Stimulated activated CD8-positive, alpha-beta memory T cell treated with anti-CD3 and anti-CD28 coated beads, Interleukin-4, amount 100 ng/mL, for 48 hours (primary cell): ENCODE measurements around the gene EDN2.

Experiments used
- DNase-seq: peaks from one replicate; pipeline ENCODE4 v3.0.0-alpha.2; 2020

Gene EDN2

GRCh38 chr1:41482001-41482765 lies 2.3 kb downstream of the EDN2 start:
- no peak for DNase-seq

GRCh38 chr1:41481109-41481775 lies 3.2 kb downstream of the EDN2 start:
- no peak for DNase-seq

GRCh38 chr1:41480204-41481108 lies 4.0 kb downstream of the EDN2 start:
- no peak for DNase-seq

GRCh38 chr1:41479808-41480160 lies 4.7 kb downstream of the EDN2 start:
- DNase-seq = no peak

GRCh38 chr1:41479000-41479807 lies 5.3 kb downstream of the EDN2 start:
- DNase-seq = no peak

- DNase-seq = no peak
Observed at GRCh38 chr1:41478118-41478748, 6.2 kb downstream of the EDN2 start.

GRCh38 chr1:41476807-41477361 lies 7.6 kb downstream of the EDN2 start:
- no peak for DNase-seq

- DNase-seq = no peak
Observed at GRCh38 chr1:41475859-41476567, 8.5 kb downstream of the EDN2 start.

- no peak for DNase-seq
Observed at GRCh38 chr1:41475346-41475745, 9.1 kb downstream of the EDN2 start.

- no peak for DNase-seq
Observed at GRCh38 chr1:41474490-41475271, 9.8 kb downstream of the EDN2 start.

- no peak for DNase-seq
Observed at GRCh38 chr1:41473738-41474362, 10.6 kb downstream of the EDN2 start.

- no peak for DNase-seq
Observed at GRCh38 chr1:41471658-41472057, 12.8 kb downstream of the EDN2 start.

- DNase-seq = no peak
Observed at GRCh38 chr1:41469706-41470105, 14.8 kb downstream of the EDN2 start.

GRCh38 chr1:41468122-41468762 lies 16.2 kb downstream of the EDN2 start:
- DNase-seq = no peak

GRCh38 chr1:41467673-41468072 lies 16.8 kb downstream of the EDN2 start:
- DNase-seq = no peak

- no peak for DNase-seq
Observed at GRCh38 chr1:41466146-41466545, 18.3 kb downstream of the EDN2 start.

GRCh38 chr1:41465741-41466140 lies 18.7 kb downstream of the EDN2 start:
- no peak for DNase-seq

- no peak for DNase-seq
Observed at GRCh38 chr1:41464885-41465284, 19.6 kb downstream of the EDN2 start.

- DNase-seq = no peak
Observed at GRCh38 chr1:41463516-41463915, 21.0 kb downstream of the EDN2 start.

- no peak for DNase-seq
Observed at GRCh38 chr1:41462680-41463004, 21.8 kb downstream of the EDN2 start.
